GM19455 (cell line): Measurements from ENCODE around the gene KLHL25.

ENCODE experiments used
- ATAC-seq: cut with Tn5 transposase; IDR thresholded peaks from one replicate; pipeline ENCODE4 v1.9.1; 2021; ENCODE audit not compliant: unreplicated experiment

Gene KLHL25

DNA sequence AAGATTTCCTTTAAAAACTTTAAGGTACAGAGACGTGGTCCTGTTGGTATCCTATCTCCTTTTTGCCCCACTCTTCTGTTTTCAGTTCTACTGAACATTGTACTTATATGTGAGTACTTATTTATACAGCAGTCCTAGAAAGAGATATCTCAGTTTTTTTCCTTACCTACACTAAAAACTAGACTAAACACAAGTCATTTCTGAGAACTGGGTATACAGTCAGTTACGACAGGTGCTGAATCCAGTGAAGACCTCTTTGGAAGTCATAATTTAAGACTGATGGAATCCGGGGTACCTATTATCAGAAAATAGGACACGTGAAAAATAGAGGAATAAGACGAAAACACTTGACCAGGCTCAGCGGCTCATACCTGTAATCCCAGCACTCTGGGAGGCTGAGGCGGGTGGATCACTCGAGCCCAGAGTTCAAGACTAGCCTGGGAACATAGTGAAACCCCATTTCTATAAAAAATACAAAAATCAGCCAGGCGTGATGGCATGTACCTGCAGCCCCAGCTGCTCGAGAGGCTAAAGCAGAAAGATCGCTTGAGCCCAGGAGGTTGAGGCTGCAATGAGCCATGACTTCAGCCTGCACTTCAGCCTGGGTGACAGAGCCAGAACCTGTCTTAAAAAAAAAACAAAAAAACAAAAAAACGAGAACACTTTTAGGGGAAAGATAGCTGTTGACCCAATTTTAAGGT is 76.3 kb downstream of the KLHL25 start:
- peak; percentile 75 for ATAC-seq

DNA sequence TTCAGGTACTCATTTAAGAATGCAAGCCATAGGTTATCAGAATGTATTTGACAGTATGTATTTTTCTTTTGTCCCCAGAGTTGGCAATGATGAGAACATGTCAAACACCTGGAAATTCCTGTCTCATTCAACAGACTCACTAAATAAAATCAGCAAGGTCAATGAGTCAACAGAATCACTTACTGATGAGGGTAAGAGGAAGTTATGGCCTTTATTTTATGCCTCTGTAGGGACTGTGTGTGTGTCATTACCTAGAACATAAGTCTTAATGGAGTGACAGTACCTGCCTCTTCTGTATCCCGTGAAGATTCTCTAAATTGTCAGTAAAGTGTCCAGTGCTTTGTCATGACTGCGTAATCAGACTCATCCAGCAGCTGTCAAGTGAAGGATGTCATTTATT is 77.5 kb downstream of the KLHL25 start:
- no peak for ATAC-seq

GRCh38 chr15:85716261-85716660 is 78.5 kb downstream of the KLHL25 start:
- ATAC-seq = no peak

- ATAC-seq = no peak
Observed at GRCh38 chr15:85711580-85712192, 83.0 kb downstream of the KLHL25 start.

DNA sequence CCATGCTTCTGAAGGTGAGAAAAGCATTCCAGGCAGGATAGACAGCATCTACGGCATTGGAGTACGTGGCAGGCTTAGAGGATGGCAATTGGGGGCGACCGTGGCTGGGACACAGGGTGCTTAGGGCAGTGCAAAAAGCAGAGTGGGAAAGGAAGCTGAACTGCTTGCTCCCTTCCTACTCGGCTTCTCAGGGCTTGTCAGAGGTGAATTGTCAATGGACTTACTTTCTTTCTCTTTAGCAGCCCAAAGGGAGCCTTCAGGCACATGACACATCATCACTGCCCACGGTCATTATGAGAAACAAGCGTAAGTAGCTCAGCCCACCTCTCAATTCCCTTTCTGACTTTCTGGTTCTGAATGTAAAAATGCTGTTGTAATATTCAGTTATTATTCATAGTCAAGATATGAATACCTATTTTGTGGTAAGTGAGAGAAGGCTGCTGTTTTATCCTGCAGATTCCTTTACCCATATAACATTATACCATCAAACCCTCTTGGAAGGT is 84.3 kb downstream of the KLHL25 start:
- ATAC-seq = peak; percentile 56
